PFSK-1 (cell line): ENCODE results near the gene OR8K5.

Source experiments
- FOXP2 ChIP-seq: optimal IDR thresholded peaks from 2 replicates; pipeline ENCODE3; 2011; ENCODE audit warnings: borderline replicate concordance, control low read depth, inconsistent platforms; ENCODE audit not compliant: insufficient read depth; ENCODE audit errors: extremely low read length, extremely low read depth
- POLR2AphosphoS5 ChIP-seq: IDR thresholded peaks from 2 replicates; pipeline ENCODE4 v1.6.1; 2012; ENCODE audit warnings: low read depth, mild to moderate bottlenecking, control low read depth, low read length, moderate library complexity
- SIN3A ChIP-seq: IDR thresholded peaks from 2 replicates; pipeline ENCODE4 v1.6.1; 2012; ENCODE audit warnings: mild to moderate bottlenecking, low read length, moderate library complexity, borderline replicate concordance; ENCODE audit not compliant: insufficient read depth
- TAF1 ChIP-seq: IDR thresholded peaks from 2 replicates; pipeline ENCODE4 v1.6.1; 2012; ENCODE audit warnings: low read length, control low read depth, borderline replicate concordance; ENCODE audit not compliant: insufficient read depth
- TF ChIP-seq, protein P1 (sequence below), 2 experiments: IDR thresholded peaks; 2 replicates each; pipeline versions ENCODE4 v1.6.1 to v1.8.0; 2011 to 2012; ENCODE audit warnings: low read depth in 2 of 2, low read length in 2 of 2, control low read depth in 1 of 2, inconsistent platforms in 1 of 2, mild to moderate bottlenecking in 1 of 2, moderate library complexity in 1 of 2; ENCODE audit not compliant: insufficient read depth in 1 of 2

Gene OR8K5

DNA sequence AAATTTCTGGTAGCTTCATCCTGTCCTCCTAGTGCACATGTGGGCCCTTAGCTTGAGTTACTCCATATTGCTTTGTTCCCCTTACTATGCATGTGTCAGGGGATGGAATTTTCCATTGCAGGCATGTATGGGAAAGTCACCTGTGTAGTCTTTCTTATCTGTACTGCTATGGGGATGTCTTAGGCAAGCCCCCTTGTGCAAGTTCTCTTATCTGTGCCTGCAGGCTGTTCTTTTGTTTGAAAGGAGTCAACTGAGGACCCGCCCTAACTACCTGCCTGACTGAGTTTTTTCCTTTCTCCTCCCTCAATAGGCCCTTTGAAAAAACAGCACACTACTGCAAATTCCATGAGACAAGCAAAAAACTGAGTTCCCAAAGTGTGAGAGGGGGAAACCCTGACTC is 8.7 kb downstream of the OR8K5 start:
- TF ChIP-seq POLR2AphosphoS5 (no peak), SIN3A (no peak), FOXP2 (no peak), TAF1 (no peak)
- TF ChIP-seq, protein P1, sequence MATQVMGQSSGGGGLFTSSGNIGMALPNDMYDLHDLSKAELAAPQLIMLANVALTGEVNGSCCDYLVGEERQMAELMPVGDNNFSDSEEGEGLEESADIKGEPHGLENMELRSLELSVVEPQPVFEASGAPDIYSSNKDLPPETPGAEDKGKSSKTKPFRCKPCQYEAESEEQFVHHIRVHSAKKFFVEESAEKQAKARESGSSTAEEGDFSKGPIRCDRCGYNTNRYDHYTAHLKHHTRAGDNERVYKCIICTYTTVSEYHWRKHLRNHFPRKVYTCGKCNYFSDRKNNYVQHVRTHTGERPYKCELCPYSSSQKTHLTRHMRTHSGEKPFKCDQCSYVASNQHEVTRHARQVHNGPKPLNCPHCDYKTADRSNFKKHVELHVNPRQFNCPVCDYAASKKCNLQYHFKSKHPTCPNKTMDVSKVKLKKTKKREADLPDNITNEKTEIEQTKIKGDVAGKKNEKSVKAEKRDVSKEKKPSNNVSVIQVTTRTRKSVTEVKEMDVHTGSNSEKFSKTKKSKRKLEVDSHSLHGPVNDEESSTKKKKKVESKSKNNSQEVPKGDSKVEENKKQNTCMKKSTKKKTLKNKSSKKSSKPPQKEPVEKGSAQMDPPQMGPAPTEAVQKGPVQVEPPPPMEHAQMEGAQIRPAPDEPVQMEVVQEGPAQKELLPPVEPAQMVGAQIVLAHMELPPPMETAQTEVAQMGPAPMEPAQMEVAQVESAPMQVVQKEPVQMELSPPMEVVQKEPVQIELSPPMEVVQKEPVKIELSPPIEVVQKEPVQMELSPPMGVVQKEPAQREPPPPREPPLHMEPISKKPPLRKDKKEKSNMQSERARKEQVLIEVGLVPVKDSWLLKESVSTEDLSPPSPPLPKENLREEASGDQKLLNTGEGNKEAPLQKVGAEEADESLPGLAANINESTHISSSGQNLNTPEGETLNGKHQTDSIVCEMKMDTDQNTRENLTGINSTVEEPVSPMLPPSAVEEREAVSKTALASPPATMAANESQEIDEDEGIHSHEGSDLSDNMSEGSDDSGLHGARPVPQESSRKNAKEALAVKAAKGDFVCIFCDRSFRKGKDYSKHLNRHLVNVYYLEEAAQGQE (IDR thresholded peaks at IDR 0.05; ENCODE audit: insufficient read depth in 1 of 2, low read depth in 2 of 2, low read length in 2 of 2) = no peak

DNA sequence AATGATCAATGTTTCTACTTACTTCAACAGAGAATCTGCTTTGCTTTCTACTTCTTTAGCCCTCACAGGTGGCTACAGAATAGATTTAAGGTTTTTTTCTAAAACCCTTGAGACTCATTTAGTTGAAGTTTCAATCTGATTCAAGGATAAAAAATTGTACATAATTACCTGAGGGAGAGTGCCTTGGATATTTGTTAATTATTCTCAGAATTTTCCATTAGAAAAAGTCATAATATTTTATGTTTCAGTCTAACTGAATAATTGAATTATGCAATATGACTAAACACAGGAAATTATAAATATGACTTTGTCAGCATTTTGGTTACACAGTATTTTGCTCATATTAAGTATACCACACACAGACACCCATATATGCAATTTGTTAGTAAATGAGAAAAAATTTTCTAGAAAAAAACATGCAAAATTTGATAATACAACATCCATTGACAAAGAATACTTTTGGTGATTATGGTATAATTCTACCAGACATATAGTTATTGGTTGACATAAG is 19.9 kb downstream of the OR8K5 start, which contains the start of gene OR8J3:
OR8J3 (minus strand) TSS at position 51 of the 511 bp plus-strand sequence. CDS start 2,483 bp downstream, outside the sequence.
- TF ChIP-seq, protein P1 (IDR thresholded peaks at IDR 0.05; ENCODE audit: insufficient read depth in 1 of 2, low read depth in 2 of 2, low read length in 2 of 2) = no peak
- TF ChIP-seq FOXP2 = no peak
- no peak for TF ChIP-seq SIN3A
- no peak for TF ChIP-seq TAF1
- no peak for TF ChIP-seq POLR2AphosphoS5

DNA sequence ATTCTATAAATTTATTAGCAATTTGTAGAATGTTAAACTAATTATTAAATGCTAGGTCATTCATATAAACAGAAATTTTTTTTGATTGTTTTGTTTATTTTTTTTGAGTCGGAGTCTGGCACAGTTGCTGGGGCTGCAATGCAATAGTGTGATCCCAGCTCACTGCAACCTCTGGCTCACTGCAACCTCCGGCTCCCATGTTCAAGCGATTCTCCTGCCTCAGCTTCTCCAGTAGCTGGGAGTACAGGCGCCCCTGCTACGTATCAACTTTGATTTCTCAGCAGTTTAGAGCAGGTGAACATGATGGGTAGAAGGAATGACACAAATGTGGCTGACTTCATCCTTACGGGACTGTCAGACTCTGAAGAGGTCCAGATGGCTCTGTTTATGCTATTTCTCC is 38.0 kb downstream of the OR8K5 start, which contains the start of gene OR8H3:
OR8H3 (plus strand) TSS at position 301 of the 400 bp plus-strand sequence; CDS start at position 301, 0 bp downstream.
- TF ChIP-seq, protein P1 (IDR thresholded peaks at IDR 0.05; ENCODE audit: insufficient read depth in 1 of 2, low read depth in 2 of 2, low read length in 2 of 2) = no peak
- TF ChIP-seq SIN3A (no peak), POLR2AphosphoS5 (no peak), TAF1 (no peak), FOXP2 (no peak)
